GM10847 (cell line): ENCODE data around the gene CUX1.

Source experiments
- POLR2A ChIP-seq: IDR thresholded peaks from 2 replicates; pipeline ENCODE4 v1.6.1; 2011; ENCODE audit not compliant: insufficient read length; ENCODE audit errors: extremely low read depth

The CUX1 gene

DNA sequence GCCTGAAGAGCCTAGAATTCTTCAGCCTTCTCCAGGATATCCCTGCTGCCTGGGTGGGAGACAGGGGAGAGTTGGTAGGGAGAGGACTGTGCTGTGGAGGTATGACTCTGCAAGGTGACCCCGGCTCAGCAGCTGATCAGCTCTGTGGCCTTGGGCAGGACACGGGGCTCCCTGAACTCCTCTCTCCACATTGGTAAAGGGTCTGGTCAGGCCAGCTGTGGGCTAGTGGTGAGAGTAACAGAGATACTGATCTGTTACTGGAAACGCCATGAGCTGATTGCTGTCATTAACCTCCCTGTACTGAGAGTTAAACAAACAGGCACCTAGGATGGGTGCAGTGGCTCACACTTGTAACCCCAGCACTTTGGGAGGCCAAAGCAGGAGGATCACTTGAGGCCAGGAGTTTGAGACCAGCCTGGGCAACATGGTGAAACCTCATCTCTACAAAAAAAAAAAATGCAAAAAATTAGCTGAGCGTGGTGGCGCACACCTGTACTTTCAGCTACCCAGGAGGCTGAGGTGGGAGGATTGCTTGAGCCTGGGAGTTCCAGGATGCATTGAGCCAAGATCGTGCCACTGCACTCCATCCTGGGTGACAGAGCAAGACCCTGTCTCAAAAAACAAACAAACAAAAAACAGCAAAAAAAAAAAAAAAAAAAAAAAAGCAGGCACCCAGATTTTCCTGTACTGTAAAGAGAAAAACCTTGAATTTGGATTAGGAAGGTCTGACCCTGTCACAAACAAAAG is 151.5 kb downstream of the CUX1 start:
- no peak for TF ChIP-seq POLR2A

DNA sequence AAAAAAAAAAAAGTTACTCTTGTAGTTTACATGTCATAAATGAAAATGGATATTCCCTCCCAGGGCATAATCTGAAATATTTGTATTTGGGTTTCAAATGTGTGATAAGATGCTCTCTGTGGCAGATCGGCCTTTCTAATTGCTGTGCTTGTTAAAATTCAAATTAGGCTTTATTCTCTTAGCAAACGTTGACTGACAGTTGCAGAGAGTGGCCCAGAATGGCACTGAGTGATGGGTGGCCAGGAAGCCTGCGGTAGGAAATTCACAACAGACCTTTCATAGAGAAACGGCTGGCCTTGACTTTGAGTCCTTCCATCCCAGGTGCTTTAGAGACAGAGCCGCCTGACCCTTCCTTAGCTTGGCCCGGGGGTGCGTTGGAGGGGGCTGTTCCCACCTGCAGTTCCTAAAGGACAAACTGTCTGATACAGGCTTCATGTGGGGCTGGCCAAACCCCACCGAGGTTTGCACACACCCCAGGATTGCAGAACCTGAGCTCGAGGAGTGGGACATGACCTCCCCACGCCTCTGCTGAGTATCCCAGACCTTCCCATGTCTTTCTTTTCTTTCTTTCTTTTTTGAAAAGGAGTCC is 152.7 kb downstream of the CUX1 start:
- no peak for TF ChIP-seq POLR2A

DNA sequence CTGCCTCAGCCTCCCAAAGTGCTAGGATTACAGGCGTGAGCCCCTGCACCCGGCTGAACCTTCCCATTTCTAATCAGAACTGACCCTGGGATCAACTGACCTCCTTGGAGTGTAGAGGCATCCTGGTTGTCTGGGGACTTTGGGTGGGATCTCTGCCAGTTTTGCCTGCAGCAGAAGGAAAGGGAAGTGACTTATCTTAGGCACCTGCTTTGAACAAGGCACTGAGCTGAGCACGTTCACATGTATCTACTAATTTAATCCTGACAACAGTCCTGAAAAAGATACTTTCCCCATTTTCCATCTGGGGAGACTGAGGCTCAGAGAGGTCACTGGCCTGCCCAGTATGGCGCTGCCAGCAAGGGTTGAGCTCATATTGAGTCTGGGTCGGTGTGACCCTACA is 153.4 kb downstream of the CUX1 start:
- no peak for TF ChIP-seq POLR2A

DNA sequence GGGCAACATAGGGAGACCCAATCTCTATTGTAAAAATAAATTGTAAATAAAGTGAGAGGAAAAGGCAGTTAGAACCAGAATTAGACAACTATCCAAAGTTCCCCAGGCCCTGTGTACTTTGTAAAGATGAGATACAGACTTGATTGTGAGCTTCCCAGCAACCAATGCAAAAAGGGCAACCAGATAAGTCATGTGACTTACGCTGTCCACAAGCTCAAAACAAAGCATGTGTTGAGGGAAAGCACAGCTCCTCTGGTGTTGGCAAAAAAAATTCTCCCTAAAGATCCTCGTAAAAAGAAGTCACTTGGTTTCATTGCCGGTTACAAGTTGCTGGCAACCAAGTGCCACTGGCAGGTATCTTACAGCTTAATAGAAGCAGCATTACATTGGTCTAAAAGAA is 154.0 kb downstream of the CUX1 start:
- TF ChIP-seq POLR2A: no peak

DNA sequence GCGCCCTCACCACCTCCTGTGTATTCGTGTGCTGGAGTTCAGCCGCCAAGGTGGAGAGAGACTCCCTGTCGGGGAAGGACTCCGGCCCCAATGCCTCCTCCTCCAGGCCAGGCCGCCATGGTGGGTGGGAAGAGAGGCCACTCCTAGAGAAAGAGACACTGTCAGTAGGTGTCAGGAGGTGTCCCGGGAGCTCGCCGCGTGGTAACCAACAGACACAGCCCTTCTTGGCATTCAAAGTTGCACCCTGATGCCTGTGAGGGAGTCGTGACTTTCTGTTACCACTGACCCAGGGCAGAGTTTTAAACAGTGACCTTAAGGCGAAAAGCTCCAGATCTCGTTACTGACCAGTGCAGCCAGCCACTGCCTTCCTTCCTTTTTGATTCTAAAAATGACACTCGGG is 155.2 kb downstream of the CUX1 start:
- TF ChIP-seq POLR2A: no peak

DNA sequence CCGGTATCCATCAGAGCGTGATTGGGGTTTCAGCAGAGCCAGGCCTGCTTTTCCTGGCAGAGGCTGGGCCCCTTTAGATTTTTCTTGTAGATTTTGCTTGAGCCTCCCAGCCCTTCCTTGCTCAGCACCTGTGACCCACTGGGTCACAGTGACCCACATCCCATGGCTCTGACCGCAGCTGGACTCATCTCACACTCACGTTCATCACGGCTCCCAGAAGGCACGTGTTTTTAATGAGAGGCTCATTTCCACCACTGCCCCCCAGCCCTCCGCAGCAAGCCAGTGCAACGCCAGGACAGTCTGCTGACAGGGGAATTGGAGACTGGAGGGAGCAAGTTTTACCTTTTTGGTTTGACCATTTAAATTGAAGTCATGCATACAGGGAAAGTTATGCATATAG is 155.7 kb downstream of the CUX1 start:
- TF ChIP-seq POLR2A: no peak

DNA sequence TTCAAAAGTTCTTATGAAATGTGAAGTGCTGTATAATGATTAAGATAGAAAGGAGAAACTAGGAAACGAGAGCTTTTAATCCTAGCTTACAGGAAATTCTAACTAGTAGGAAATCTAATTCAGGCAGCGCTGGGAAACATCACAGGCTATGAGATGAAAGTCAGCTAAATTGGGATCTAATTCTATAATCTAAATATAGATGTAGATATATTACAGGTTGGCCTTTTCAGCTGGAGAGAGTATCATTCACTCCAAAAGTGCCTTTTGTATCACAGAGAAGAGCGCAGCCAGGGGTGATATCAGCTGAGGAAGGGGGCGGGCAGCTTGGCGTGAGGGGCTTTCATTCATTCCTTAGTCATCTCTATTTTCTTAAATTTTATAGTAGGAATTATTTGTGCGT is 157.0 kb downstream of the CUX1 start:
- no peak for TF ChIP-seq POLR2A

DNA sequence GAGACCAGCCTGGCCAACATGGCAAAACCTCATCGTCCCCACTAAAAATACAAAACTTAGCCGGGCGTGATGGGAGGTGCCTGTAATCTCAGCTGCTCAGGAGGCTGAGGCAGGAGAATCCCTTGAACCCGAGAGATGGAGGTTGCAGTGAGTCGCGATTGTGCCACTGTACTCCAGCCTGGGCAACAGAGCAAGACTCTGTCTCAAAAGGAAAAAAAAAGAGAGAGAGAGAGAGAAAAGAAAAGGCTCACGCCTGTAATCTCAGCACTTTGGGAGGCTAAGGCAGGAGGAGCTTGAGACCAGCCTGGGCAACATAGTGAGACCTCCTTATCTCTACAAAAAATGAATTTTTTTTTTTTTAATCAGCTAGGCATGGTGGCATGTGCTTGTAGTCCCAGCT is 157.6 kb downstream of the CUX1 start:
- TF ChIP-seq POLR2A: no peak

DNA sequence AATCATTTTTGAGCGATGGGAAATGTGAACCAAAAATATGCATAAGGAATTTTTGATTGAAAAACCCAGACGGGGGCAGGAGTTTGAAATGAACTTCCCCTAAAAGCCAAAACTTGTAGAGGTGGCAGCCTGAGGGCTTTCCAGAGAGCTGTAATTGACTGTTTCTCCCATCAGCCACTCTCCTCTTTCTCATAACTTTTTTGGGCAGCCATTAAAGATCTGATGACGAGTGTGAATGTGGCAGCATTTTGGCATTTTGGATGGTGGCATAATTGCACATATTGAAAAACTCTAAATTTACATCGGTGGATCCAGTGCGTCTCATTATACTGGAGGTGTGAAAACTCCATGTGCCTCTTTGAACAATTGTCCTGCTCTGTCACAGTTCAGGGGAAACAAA is 159.0 kb downstream of the CUX1 start:
- TF ChIP-seq POLR2A: no peak

DNA sequence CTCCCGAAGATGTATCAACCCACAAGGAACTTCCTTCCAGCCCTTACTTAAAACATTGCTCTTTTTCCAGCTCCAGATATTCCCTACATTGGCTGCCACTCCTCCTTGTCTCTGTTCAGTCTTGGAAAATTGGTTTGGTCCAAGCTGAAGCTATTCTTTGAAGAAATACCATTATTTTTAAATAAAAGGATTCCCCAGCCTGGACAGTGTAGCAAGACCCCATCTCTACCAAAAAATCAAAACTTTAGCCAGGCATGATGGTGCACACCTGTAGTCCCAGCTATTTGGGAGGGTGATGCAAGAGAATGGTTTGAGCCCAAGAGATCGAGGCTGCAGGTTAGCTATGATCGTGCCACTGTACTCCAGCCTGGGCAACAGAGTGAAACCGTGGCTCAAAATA is 159.8 kb downstream of the CUX1 start:
- TF ChIP-seq POLR2A: no peak

DNA sequence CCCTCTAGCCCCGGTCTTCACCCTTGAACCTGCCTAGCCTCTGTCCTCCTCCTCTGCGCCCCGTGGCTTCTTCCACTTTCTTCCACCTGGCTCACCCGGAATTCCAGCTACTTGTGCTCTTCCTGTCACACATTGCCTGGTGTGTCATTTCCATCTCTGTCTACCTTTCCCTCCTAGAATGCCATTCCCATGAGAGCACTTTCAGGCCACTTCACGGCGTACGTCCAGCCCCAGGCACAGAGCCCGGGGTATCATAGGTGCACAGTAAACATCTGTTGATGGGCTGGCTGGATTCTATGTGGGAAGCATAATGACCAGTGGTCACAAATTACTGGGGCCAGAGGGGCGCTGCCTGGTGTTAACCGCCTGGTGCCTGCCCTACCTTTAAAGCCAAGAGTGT is 161.3 kb downstream of the CUX1 start:
- TF ChIP-seq POLR2A: no peak

DNA sequence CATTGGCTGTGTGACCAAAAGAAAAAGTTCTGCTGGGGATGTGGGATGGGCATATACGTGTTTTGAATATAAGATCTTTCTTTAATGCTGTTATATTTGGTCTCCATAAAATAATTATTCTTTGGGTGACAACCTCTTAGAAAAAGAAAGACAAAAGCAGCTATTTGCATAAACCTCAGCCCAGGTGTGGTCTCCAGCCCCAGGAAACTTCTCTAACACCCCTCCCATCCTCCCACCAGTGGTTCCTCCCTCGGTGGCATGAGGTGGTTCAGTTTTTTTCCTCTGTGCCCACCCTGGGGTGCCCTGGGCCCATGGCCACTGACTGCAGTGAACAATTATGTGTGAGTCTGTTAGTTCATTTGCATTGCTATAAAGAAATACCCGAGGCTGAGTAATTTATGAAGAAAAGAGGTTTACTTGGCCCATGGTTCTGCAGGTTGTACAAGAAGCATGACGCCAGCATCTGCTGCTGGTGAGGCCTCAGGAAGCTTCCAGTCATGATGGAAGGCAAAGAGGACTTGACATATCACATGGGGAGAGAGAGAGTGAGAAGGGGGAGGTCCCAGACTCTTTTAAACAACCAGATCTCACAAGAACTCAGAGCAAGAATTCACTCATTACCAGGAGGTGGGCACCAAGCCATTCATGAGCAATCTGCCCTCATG is 165.9 kb downstream of the CUX1 start:
- no peak for TF ChIP-seq POLR2A

DNA sequence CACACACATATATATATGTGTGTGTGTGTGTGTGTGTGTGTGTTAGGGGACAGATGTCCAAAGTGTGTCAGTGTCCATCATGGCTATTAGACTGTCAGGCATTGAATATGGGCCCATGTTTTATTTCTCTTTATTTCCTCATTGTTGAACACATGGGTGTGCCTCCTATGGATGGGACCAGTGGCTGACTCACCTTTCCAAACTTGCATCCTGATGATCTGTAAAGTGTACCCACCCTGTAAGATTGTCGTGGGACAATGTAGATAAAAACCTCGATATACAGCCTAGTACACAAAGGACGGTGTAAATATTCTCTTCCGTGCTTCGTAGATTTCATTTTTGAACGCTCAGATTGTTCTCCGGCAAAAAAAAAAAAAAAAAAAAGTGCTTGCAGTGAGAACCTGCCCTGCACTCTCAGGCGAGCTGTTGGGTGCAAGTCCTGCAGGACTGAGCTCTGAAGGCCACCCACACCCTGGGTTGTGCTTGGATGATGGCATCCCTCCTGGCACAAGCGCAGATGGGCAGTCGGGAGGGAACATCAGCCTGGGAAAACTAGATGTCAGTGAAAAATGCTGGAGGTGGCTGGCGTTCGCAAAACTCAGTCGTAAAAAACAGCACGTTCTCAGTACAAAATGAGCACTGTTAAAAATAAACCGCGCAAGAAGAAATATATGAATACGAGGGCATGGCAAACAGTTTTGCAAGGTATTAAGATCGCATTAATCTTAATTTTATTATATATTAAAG is 166.9 kb downstream of the CUX1 start:
- TF ChIP-seq POLR2A: no peak

DNA sequence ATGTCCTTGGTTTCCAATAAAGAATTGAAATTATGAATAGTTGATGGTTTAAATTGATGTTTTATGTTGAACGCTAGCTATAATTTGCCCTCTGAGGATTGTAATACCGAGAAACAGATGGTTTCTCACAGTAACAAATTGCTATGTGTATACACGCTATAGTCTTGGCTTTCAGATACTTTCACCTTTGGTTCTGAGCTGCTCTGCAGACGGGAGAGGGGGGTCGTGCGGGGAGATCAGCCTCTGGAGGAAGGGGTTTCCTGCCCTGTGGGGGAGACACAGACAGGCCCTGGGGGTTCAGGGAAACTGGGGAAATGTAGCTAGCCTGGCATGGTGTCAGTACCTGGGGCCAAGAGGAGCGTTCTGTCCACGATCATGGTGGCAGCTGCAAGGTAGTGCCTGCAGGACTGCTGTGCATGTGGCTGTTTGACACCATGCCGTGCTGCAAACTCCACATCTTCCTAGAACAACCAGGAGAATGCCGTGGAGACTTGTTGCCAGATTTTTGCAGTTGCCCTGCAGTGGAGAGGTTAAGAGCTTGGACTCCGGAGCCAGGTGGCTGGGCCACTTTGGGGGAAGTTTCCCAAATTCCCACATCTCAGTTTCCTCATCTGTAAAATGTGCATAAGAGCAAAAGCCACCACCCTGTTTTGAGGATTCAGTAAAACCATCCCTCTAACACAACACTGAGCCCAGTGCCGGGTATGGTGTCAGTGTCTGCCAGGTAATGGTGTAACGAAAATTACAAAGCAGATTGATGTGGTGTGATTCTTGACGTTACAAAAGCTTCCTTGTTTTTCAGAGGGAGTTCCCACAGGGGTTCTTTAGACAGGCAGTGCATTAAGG is 167.9 kb downstream of the CUX1 start:
- TF ChIP-seq POLR2A: no peak
